Subcutaneous adipose tissue (tissue), 4 donors: ENCODE data around the gene RPE65. TPM values are rescaled to one million over a fixed set of nuclear protein-coding genes. Genes with fewer than 3 reads are reported as not detected.

Experiments used
- total RNA-seq, 4 donors: library from RNA; depleted of rRNA; stranded (reverse); fragments of >200 nt; gene quantifications; one replicate each; pipeline ENCODE4 v1.1.0, GENCODE V29; 2016
- TF ChIP-seq, protein P1 (sequence below): fragments of 450-650 bp; IDR thresholded peaks from one replicate; pipeline ENCODE4 v1.5.1; 2016; ENCODE audit warnings: low read depth, mild to moderate bottlenecking, control low read depth, antibody characterized with exemption, moderate library complexity

Gene RPE65
- total RNA-seq, 4 donors from 2014 or later: not detected

- TF ChIP-seq, protein P1, sequence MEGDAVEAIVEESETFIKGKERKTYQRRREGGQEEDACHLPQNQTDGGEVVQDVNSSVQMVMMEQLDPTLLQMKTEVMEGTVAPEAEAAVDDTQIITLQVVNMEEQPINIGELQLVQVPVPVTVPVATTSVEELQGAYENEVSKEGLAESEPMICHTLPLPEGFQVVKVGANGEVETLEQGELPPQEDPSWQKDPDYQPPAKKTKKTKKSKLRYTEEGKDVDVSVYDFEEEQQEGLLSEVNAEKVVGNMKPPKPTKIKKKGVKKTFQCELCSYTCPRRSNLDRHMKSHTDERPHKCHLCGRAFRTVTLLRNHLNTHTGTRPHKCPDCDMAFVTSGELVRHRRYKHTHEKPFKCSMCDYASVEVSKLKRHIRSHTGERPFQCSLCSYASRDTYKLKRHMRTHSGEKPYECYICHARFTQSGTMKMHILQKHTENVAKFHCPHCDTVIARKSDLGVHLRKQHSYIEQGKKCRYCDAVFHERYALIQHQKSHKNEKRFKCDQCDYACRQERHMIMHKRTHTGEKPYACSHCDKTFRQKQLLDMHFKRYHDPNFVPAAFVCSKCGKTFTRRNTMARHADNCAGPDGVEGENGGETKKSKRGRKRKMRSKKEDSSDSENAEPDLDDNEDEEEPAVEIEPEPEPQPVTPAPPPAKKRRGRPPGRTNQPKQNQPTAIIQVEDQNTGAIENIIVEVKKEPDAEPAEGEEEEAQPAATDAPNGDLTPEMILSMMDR: no peak
These were observed 35.8 kb upstream of the RPE65 start for GRCh38 chr1:68485431-68486022.

DNA sequence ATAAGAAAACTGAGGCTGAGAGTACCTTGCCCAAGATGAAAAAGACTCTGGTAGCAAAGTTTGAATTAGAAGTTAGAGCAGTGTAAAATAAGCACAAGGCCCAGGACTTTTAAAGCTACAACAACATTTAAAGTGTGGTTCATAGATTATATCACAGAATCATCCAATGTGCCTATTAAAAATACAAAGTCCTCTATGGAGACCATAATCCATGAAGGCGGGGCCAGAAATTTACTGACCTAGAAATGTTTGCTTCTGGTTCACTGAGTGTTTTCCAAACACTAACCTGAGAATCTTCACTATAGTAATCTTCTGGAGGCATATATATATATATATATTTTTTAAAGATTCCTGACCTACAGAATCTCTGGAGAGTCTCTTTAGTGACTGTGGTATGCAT is 34.9 kb upstream of the RPE65 start:
- TF ChIP-seq, protein P1: no peak

DNA sequence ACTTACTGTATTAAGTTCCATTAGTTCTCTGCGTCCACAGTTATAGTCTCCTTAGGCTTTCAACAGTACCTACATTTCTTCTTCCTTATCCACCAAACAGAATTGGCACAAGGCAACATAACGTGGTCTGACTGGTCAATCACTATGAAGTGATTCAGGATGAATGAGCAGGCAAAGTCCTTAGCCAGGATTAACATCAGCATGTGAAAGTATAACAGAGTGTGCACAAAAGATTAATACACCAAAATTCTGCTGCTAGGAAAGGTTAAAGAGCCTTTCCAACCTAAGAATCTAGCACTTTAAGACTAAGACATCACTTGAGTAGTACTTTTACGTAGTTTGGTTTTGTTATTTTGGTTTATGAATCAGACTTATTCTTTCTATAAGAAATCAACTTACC is 31.3 kb upstream of the RPE65 start:
- TF ChIP-seq, protein P1: no peak

DNA sequence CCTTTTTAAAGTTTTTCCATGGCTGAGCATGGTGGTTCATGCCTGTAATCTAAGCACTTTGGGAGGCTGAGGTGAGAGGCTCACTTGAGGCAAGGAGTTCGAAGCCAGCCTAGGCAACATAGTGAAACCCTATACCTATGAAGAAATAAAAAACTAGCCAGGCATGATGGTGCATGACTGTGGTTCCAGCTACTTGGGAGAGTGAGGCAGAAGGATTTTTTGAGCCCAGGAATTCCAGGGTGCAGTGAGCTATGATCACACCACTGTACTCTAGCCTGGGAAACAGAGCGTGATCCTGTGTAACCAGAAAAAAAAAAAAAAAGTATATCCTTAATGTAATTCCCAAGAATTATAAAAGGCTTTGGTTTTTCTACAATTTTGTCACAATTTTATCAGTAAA is 29.7 kb upstream of the RPE65 start:
- TF ChIP-seq, protein P1: no peak

DNA sequence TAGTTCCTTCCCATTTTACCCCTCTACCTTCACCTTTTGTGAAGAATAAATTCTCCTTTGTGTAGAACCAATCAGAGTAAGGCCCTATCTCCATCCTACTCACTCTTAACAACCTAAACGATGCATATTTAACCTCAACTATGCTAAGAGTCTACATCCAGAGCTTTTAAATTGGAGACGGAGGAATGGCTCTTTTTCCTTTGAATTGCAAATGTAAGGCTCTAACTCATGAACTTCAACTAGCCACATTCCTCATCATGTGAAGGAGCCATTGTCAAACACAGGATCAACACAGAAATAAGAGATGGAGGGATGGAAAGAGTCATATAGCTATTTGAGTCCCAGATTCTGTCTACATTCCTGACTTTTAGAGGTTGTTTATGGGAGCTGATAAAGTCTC is 28.9 kb upstream of the RPE65 start:
- TF ChIP-seq, protein P1: no peak

GRCh38 chr1:68473060-68473459 is 23.3 kb upstream of the RPE65 start:
- TF ChIP-seq, protein P1: no peak

- TF ChIP-seq, protein P1: no peak
These were observed 20.7 kb upstream of the RPE65 start for GRCh38 chr1:68470388-68470970.
